IMR-90 (cell line): ENCODE measurements around the gene HOTAIR. TPM values are rescaled to one million over a fixed set of nuclear protein-coding genes. Genes with fewer than 3 reads are reported as not detected.

ENCODE experiments used
- ATAC-seq: fragments of 200-7000 bp; cut with Tn5 transposase; 2 replicates; pipeline ENCODE4 v1.9.1; 2020; ENCODE audit warnings: low read depth, mild to moderate bottlenecking, moderate library complexity
- BruUV-seq: library from RNA; stranded (reverse); fragments of 400-500 nt; replicated peaks from 2 replicates; lab custom pipeline; 2021; lab: Mats Ljungman, UMichigan
- CTCF ChIA-PET: fragments of 300-600 bp; formaldehyde crosslinking; extraction: SDS; loops from one replicate; lab custom pipeline; 2021; ENCODE audit warnings: antibody characterized with exemption; lab: Yijun Ruan, JAX
- POLR2A ChIA-PET: fragments of 300-600 bp; sonication (Branson Sonifier 250); formaldehyde crosslinking; loops from one replicate; lab custom pipeline; 2022; ENCODE audit warnings: antibody characterized with exemption; ENCODE audit not compliant: unreplicated experiment; lab: Charles Lee
- DNase-seq: peaks from one replicate; pipeline ENCODE4 v3.0.0; 2013
- H2AFZ ChIP-seq: replicated peaks from 2 replicates; pipeline ENCODE3; 2013; ENCODE audit warnings: low read length, mild to moderate bottlenecking; ENCODE audit not compliant: poor library complexity
- H2AK5ac ChIP-seq: 2 replicates; pipeline ENCODE4 v1.6.1; 2013; ENCODE audit warnings: low read depth, low read length, inconsistent platforms
- H2AK9ac ChIP-seq: replicated peaks from 2 replicates; pipeline ENCODE3; 2013; ENCODE audit warnings: mild to moderate bottlenecking, low read depth, low read length, moderate library complexity; ENCODE audit not compliant: poor library complexity
- H2BK120ac ChIP-seq: 2 replicates; pipeline ENCODE4 v1.6.1; 2013; ENCODE audit warnings: low read depth, low read length, inconsistent platforms
- H2BK15ac ChIP-seq: 3 replicates; pipeline ENCODE4 v1.6.1; 2013; ENCODE audit warnings: low read depth, low read length, inconsistent platforms
- H2BK20ac ChIP-seq: 2 replicates; pipeline ENCODE4 v1.6.1; 2013; ENCODE audit warnings: low read depth, mild to moderate bottlenecking, inconsistent platforms, low read length, moderate library complexity
- H2BK5ac ChIP-seq: 2 replicates; pipeline ENCODE4 v1.6.1; 2013; ENCODE audit warnings: mild to moderate bottlenecking, low read depth, low read length, inconsistent platforms; ENCODE audit not compliant: poor library complexity, severe bottlenecking
- H3K14ac ChIP-seq: replicated peaks from 2 replicates; pipeline ENCODE4 v1.6.1; 2013; ENCODE audit warnings: low read depth, low read length, inconsistent platforms
- H3K18ac ChIP-seq: 2 replicates; pipeline ENCODE4 v1.6.1; 2013; ENCODE audit warnings: low read depth, low read length, control low read depth
- H3K23ac ChIP-seq: 2 replicates; pipeline ENCODE4 v1.6.1; 2013; ENCODE audit warnings: low read depth, low read length, inconsistent platforms
- H3K27ac ChIP-seq: 2 replicates; pipeline ENCODE4 v1.5.1; 2013; ENCODE audit warnings: mild to moderate bottlenecking, control low read depth, low read length; ENCODE audit not compliant: insufficient read depth
- H3K27me3 ChIP-seq: 2 replicates; pipeline ENCODE4 v1.6.1; 2013; ENCODE audit warnings: low read length; ENCODE audit not compliant: control insufficient read depth, insufficient read depth
- H3K36me3 ChIP-seq: 2 replicates; pipeline ENCODE4 v1.6.1; 2013; ENCODE audit warnings: low read length, mixed read lengths; ENCODE audit not compliant: control insufficient read depth, insufficient read depth
- H3K4ac ChIP-seq: 2 replicates; pipeline ENCODE4 v1.6.1; 2013; ENCODE audit warnings: low read depth, low read length, inconsistent platforms
- H3K4me1 ChIP-seq: 2 replicates; pipeline ENCODE4 v1.6.1; 2013; ENCODE audit warnings: low read length, mixed read lengths; ENCODE audit not compliant: control insufficient read depth, insufficient read depth
- H3K4me2 ChIP-seq: 2 replicates; pipeline ENCODE4 v1.6.1; 2013; ENCODE audit warnings: low read depth, mild to moderate bottlenecking, control low read depth, low read length, moderate library complexity
- H3K4me3 ChIP-seq: 2 replicates; pipeline ENCODE4 v1.5.1; 2013; ENCODE audit warnings: low read depth, mild to moderate bottlenecking, control low read depth, low read length, moderate library complexity; ENCODE audit not compliant: insufficient read depth
- H3K56ac ChIP-seq: 2 replicates; pipeline ENCODE4 v1.6.1; 2013; ENCODE audit warnings: low read length, inconsistent platforms; ENCODE audit not compliant: insufficient read depth; ENCODE audit errors: extremely low read depth
- H3K79me1 ChIP-seq, 2 experiments: 2 replicates each; pipeline ENCODE4 v1.6.1; 2013; ENCODE audit warnings: low read length in 2 of 2, inconsistent platforms in 1 of 2, low read depth in 1 of 2
- H3K9ac ChIP-seq: 2 replicates; pipeline ENCODE4 v1.6.1; 2013; ENCODE audit warnings: low read depth, low read length, control low read depth
- H3K9me1 ChIP-seq: 2 replicates; pipeline ENCODE4 v1.6.1; 2013; ENCODE audit warnings: low read length, inconsistent platforms; ENCODE audit not compliant: insufficient read depth
- H3K9me3 ChIP-seq: 2 replicates; pipeline ENCODE4 v1.6.1; 2013; ENCODE audit warnings: low read length; ENCODE audit not compliant: control insufficient read depth, insufficient read depth
- H4K20me1 ChIP-seq: 2 replicates; pipeline ENCODE4 v1.6.1; 2013; ENCODE audit warnings: low read length, inconsistent platforms; ENCODE audit not compliant: insufficient read depth
- H4K5ac ChIP-seq: 2 replicates; pipeline ENCODE4 v1.6.1; 2013; ENCODE audit warnings: mild to moderate bottlenecking, low read depth, low read length, control low read depth
- H4K8ac ChIP-seq, 2 experiments: 2 replicates each; pipeline ENCODE4 v1.6.1; 2013; ENCODE audit warnings: low read depth in 2 of 2, low read length in 2 of 2, control low read depth in 1 of 2, inconsistent platforms in 1 of 2
- H4K91ac ChIP-seq: 2 replicates; pipeline ENCODE4 v1.6.1; 2013; ENCODE audit warnings: low read depth, low read length, inconsistent platforms; ENCODE audit not compliant: insufficient read depth
- BHLHE40 ChIP-seq: fragments of 150-350 bp; IDR thresholded peaks from 2 replicates; pipeline ENCODE4 v1.6.1; 2016; ENCODE audit warnings: mild to moderate bottlenecking, low read depth, low read length
- CEBPB ChIP-seq: IDR thresholded peaks from 2 replicates; pipeline ENCODE4 v1.6.1; 2012; ENCODE audit warnings: low read depth, low read length, improper control_type of control experiment
- CHD1 ChIP-seq: IDR thresholded peaks from 2 replicates; pipeline ENCODE4 v1.6.1; 2012; ENCODE audit warnings: low read depth, low read length, improper control_type of control experiment
- ELK1 ChIP-seq: fragments of 150-350 bp; IDR thresholded peaks from 2 replicates; pipeline ENCODE4 v1.6.1; 2016; ENCODE audit warnings: low read depth, mild to moderate bottlenecking, low read length, moderate library complexity, borderline replicate concordance
- FOS ChIP-seq: fragments of 150-350 bp; IDR thresholded peaks from 2 replicates; pipeline ENCODE4 v1.6.1; 2016; ENCODE audit warnings: low read depth, low read length
- MAFK ChIP-seq: IDR thresholded peaks from 2 replicates; pipeline ENCODE4 v1.6.1; 2012; ENCODE audit warnings: low read depth, low read length, improper control_type of control experiment
- MAZ ChIP-seq: IDR thresholded peaks from 2 replicates; pipeline ENCODE4 v1.6.1; 2012; ENCODE audit warnings: low read depth, mild to moderate bottlenecking, low read length, improper control_type of control experiment, moderate library complexity, borderline replicate concordance
- MXI1 ChIP-seq: IDR thresholded peaks from 2 replicates; pipeline ENCODE4 v1.6.1; 2012; ENCODE audit warnings: low read depth, mild to moderate bottlenecking, low read length, moderate library complexity, borderline replicate concordance
- NFE2L2 ChIP-seq: fragments of 150-350 bp; IDR thresholded peaks from 2 replicates; pipeline ENCODE4 v1.6.1; 2016; ENCODE audit warnings: low read depth, mild to moderate bottlenecking, low read length
- POLR2A ChIP-seq: IDR thresholded peaks from 2 replicates; pipeline ENCODE4 v1.6.1; 2012; ENCODE audit warnings: mild to moderate bottlenecking, low read depth, low read length
- RFX5 ChIP-seq: IDR thresholded peaks from 2 replicates; pipeline ENCODE4 v1.8.0; 2012; ENCODE audit warnings: low read depth, mild to moderate bottlenecking, low read length, moderate library complexity
- SMC3 ChIP-seq: fragments of 150-350 bp; IDR thresholded peaks from 2 replicates; pipeline ENCODE4 v1.6.1; 2016; ENCODE audit warnings: low read depth, mild to moderate bottlenecking, antibody characterized with exemption, low read length, moderate library complexity
- WGBS, 2 experiments: methylation state at CpG; one replicate each; pipeline versions ENCODE4 v1.1.5 to v1.1.7; 2013; ENCODE audit warnings: missing lambda C conversion rate in 2 of 2; ENCODE audit not compliant: insufficient read length in 1 of 2; ENCODE audit errors: extremely low coverage in 2 of 2; 5-methylcytosine and 5-hydroxymethylcytosine counted together
- dilution Hi-C: fragments of 300-500 bp; cut with HindIII; formaldehyde crosslinking; loops from one replicate; pipeline ENCODE4 v1.14.3; 2018; ENCODE audit warnings: low sequenced_read_pairs; ENCODE audit not compliant: unreplicated experiment
- in situ Hi-C: fragments of 300-500 bp; cut with MboI; formaldehyde crosslinking; loops from 3 replicates; pipeline ENCODE4 v1.14.3; 2019; ENCODE audit warnings: low sequenced_read_pairs, inconsistent platforms, mixed read lengths
- intact Hi-C: fragments of 100-400 bp; cut with micrococcal nuclease; formaldehyde crosslinking; loops from 2 replicates; pipeline ENCODE4 v1.10.0; 2022
- polyA plus RNA-seq, 3 experiments: library from polyadenylated mRNA; depleted of rRNA; stranded (reverse); fragments of >200 nt; gene quantifications; 2 replicates each; pipeline ENCODE4 v1.2.3, GENCODE V29; 2012; ENCODE audit warnings: low replicate concordance in 1 of 3
- total RNA-seq: library from RNA; depleted of rRNA; stranded (reverse); fragments of >200 nt; gene quantifications from 2 replicates; pipeline ENCODE4 v1.2.3, GENCODE V29; 2012

The HOTAIR gene
- total and polyA plus RNA-seq, 2 of the 4 experiments (the other 2 are of a cell fraction): not detected

DNA sequence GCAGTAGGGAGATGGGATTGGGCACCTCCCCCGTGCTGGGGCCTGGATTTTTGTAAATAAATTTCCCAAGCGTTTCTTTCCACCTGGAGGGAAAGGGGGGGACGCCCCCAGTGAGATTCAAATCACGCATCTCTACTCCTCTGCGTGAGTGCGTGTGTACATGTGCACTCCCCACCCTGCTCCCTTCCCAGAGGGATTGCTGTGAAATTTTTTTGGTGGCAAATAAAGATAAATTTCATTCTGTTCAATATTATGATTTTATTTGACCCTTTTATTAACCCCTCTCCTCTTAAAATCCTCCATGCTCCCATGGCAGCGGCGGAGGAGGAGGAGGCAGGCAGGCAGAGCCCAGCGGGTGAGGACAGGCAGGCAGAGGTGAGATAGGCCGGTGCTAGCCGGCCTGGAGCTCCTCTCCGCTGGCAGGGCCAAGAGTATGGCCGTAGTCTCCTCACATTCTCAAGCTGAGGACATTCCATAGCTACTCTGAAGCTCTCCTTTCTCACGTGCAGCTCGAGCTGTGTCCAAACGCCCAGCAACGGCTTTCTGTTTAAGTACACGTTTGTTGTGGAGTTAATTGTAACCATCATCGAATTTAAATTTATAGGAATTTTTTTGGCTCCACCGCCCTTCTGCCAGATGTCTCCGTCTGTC lies 1.5 kb upstream of the HOTAIR start:
- Histone ChIP-seq H2BK120ac (no peak overlapping the region), H3K23ac (no peak overlapping the region), H3K9me1 (no peaks in the 10 kb centered on the region), H3K79me1 (no peaks in the 10 kb centered on the region), H4K91ac (no peak overlapping the region), H4K20me1 (peaks cover 2% of the 10 kb centered on the region; the same call in 1 of the 2 replicates), H3K27me3 (peaks cover 95% of the 10 kb centered on the region), H4K8ac (no peak overlapping the region), H3K9me3 (peaks cover 16% of the 10 kb centered on the region), H4K5ac (no peak overlapping the region), H3K27ac (no peak overlapping the region), H2AK9ac (no peak overlapping the region), H3K18ac (no peak overlapping the region), H3K4me1 (peaks cover 2% of the 10 kb centered on the region; the same call in 1 of the 2 replicates), H2BK15ac (no peak overlapping the region), H3K4me3 (no peak overlapping the region), H3K56ac (no peak overlapping the region), H3K14ac (no peak overlapping the region), H2BK20ac (no peak overlapping the region), H2AFZ (no peak overlapping the region), H2BK5ac (no peak overlapping the region), H3K36me3 (no peaks in the 10 kb centered on the region), H3K4ac (no peak overlapping the region), H3K9ac (no peak overlapping the region), H3K4me2 (no peak overlapping the region), H2AK5ac (no peak overlapping the region)
- WGBS, 2 experiments: 4% methylated on average over 4 of the region's 21 CpGs; no CpG with 5 or more reads in 1 of the 2 experiments
- TF ChIP-seq POLR2A (no peak), NFE2L2 (no peak), ELK1 (no peak), CEBPB (no peak), FOS (no peak), BHLHE40 (no peak), RFX5 (no peak), SMC3 (no peak), CHD1 (no peak), MXI1 (no peak), MAZ (no peak), MAFK (no peak)
- no peak for DNase-seq
- intact Hi-C loops: no loop called here
- POLR2A ChIA-PET: no interaction called here
- in situ Hi-C loops: no loop called here
- dilution Hi-C loops: no loop called here
- no peak for ATAC-seq
- CTCF ChIA-PET: interaction anchor here (0.6 kb wide), 1 partner anchor 97 kb away, joined by 3 read pairs; no protein-coding TSS in a partner anchor
- BruUV-seq: no TSS peak
